ENCODE results near the gene MID1IP1. TPM values are rescaled to one million over a fixed set of nuclear protein-coding genes. Genes with fewer than 3 reads are reported as not detected.

MID1IP1 gene, protein sequence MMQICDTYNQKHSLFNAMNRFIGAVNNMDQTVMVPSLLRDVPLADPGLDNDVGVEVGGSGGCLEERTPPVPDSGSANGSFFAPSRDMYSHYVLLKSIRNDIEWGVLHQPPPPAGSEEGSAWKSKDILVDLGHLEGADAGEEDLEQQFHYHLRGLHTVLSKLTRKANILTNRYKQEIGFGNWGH
- 39.0 and 40.1 TPM in 2 replicates for total RNA-seq

DNA sequence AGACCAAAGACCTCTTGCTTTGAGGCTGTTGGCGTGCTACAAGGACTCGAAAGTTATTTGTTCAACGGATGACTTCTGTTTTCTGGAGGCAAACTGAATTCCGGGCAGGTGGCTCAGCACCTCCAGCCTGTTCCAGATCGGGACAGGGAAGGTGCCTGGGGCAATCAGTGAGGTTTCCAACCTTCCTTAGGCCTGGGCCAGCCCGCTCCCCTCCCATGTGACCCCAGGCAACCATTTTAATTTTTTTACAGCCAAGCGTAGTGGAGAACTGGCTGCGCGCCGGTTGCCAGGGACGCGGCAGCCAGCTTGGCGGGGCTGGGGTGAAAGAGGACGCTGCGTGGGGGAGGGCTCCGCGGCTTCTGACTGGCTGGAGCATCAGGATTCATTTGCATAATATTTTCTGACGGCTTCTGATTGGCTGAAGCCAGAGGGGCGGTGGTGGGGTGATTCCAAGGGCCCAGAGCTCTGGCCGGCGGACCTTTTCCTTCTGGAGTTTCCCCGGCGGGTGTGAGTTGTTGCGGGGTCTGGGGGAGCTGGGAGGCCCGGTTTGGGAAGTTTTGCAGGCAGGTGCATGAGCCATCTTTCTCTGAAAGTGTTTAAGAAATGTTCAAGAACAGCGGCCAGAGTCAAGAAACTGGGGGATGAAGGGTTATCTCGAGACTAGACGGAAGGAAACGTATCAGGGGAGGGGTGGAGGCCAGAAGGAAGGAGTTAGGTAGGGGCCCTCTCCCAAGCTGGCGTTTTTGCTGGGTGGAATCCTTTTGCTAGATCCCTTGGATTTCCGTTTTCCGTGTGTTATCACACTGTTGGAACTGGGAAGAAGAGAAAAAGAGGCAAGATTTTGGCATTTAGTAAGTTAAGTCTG, at the start of gene MID1IP1:
MID1IP1 (plus strand) TSS at position 479 of the 865 bp plus-strand sequence. CDS start 3,488 bp downstream, outside the sequence.

Other genes with a start within 250 kb of the MID1IP1 start
- gene TSPAN7, start 239.9 kb upstream of the MID1IP1 start, total RNA-seq = 0.26 and 0.39 TPM in 2 replicates